SK-N-MC (cell line): Measurements from ENCODE around the gene MYLK2.

ENCODE experiments used
- EZH2 ChIP-seq: fragments of 200-600 bp; sonication (generic); IDR thresholded peaks from one replicate; pipeline ENCODE4 v1.6.1; 2017; ENCODE audit warnings: antibody characterized with exemption
- POLR2AphosphoS5 ChIP-seq: IDR thresholded peaks from 2 replicates; pipeline ENCODE4 v1.6.1; 2012; ENCODE audit warnings: mild to moderate bottlenecking, low read depth, low read length, borderline replicate concordance

GRCh38 chr20:31803552-31804291, 15.4 kb upstream of the MYLK2 start:
- TF ChIP-seq POLR2AphosphoS5 (no peak), EZH2 (no peak)
